Jurkat, Clone E6-1 (cell line): ENCODE results near the gene FYB1. TPM values are rescaled to one million over a fixed set of nuclear protein-coding genes. Genes with fewer than 3 reads are reported as not detected.
"Not testable (repeated sequence)": the region's sequence is repeated elsewhere in the genome, so short reads cannot be mapped to it uniquely, and the experiment has no call there.

Source experiments
- DNase-seq: peaks from one replicate; pipeline ENCODE4 v3.0.0-alpha.2; 2011; ENCODE audit warnings: low read depth, low spot score
- H3K4me3 ChIP-seq: 2 replicates; pipeline ENCODE4 v1.5.1; 2011; ENCODE audit warnings: mild to moderate bottlenecking, low read length, control low read depth, moderate library complexity
- polyA plus RNA-seq: library from polyadenylated mRNA; unstranded; fragments of >200 nt; gene quantifications from one replicate; pipeline ENCODE4 v1.2.1, GENCODE V29; 2012; ENCODE audit warnings: missing spikeins; ENCODE audit not compliant: insufficient read length, insufficient read depth

FYB1 gene
- 3.7 TPM for polyA plus RNA-seq

- DNase-seq = no peak
- H3K4me3 ChIP-seq = no peak within 1 kb of the TSS
Measured at GRCh38 chr5:39219437-39219836, at the start of gene FYB1. FYB1 (minus strand) TSS chr5:39219563; CDS start chr5:39202960, 16,603 bp downstream.

GRCh38 chr5:39267186-39267585 lies 47.8 kb upstream of the FYB1 start:
- no peak for DNase-seq
- no peak overlapping the region for H3K4me3 ChIP-seq

GRCh38 chr5:39266442-39266841 lies 47.1 kb upstream of the FYB1 start:
- DNase-seq = no peak
- H3K4me3 ChIP-seq = no peak overlapping the region

DNA sequence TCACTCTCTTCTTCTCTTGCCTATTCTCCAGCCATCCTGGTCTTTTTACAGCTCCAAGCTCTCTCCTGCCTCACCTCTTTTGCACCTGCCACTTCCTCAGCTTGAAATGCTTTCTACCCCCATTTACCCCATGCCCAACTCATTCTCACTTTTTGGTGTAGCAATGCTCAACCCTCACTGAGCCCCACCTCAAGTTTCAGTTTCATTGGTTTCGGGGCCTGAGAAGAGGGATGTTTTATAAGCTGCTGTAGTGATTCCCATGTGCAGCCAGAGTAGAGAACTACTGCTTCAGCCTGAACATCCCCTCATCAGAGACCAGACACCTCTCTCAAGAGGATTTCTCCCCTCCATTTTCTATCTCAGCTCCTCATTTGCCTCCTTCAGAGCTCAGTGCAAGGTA lies 45.2 kb upstream of the FYB1 start:
- no peak overlapping the region for H3K4me3 ChIP-seq
- no peak for DNase-seq

DNA sequence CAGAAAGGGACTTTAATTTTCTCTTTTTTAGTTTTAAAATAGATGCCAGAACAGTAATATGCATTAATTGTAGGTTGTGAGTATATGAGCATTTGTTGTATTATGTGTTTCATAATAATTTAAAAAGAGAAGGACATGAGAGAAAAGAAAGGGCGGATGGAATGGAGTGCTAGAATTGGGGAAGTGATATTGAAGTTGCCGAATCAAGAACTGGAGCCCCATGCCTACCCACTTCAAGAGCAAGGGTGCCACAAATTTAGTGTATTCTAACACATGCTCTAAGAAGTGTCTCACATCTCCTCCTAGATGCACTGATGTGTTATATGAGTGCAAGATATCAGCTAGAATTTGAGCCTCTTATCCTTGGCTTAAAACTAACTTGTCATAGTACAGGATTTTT lies 43.6 kb upstream of the FYB1 start:
- no peak for DNase-seq

DNA sequence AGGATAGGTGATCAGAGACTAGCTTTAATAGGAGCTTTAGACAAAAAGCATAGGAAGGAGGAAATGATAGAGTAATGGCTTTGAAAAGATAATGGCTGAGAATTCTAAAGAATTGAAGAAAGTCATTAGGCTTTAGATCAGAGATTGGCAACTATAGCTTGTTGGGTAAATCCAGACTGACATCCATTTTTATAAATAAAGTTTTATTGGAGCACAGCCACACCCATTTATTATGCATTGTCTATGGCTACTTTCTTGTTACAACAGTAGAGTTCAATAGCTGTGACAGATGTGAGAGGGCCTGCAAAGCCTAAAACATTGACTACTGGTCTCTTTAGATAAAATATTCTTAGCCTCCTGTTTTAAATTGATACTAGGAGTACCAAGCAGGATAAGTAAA lies 40.7 kb upstream of the FYB1 start:
- DNase-seq = no peak
- no peak overlapping the region for H3K4me3 ChIP-seq

More for the DNA sequence above, 43.6 kb upstream of the FYB1 start:
- no peak overlapping the region for H3K4me3 ChIP-seq

DNA sequence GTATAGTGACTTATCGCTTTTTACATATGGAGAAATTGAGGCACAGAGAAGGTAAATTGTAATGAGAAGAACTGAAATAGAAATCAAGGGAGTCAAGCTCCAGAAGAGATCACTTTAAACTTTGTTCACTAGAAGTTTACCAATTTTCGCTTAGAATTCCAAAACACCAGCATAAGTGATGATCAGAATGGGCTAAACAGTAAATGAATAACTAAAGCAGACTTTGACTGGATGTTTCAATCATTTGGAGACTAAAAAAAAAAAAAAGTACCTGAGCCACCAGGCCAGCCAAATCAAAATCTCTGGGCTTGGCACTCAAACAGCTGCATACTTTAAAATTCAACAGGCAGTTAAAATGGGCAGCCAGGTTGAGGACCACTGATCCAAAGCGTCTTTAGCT lies 38.2 kb upstream of the FYB1 start:
- DNase-seq = no peak
- H3K4me3 ChIP-seq = no peak overlapping the region

- no peak overlapping the region for H3K4me3 ChIP-seq
Measured at GRCh38 chr5:39256477-39257235, 37.3 kb upstream of the FYB1 start.

GRCh38 chr5:39255406-39255805 lies 36.0 kb upstream of the FYB1 start:
- no peak for DNase-seq
- no peak overlapping the region for H3K4me3 ChIP-seq

More at GRCh38 chr5:39256477-39257235, 37.3 kb upstream of the FYB1 start:
- DNase-seq = no peak

DNA sequence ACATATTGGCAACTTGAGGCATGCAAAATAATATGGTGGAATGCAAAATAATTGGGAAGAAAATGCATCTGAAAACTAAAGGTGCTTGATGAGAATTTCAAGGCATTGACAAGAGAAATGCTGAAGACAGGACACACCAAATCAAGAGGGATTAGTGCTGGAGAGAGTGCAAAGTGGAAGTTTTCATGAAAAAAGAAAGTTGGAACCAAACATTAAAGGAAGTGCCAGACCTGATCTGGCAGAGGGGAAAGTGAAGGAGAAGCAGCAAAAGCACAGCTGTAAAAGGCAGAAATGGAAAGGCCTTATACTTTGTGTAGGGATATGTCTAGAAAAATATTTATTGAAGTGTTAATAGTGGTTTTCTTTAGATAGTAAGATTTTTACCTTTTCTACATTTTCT lies 35.3 kb upstream of the FYB1 start:
- H3K4me3 ChIP-seq = no peak overlapping the region
- no peak for DNase-seq

DNA sequence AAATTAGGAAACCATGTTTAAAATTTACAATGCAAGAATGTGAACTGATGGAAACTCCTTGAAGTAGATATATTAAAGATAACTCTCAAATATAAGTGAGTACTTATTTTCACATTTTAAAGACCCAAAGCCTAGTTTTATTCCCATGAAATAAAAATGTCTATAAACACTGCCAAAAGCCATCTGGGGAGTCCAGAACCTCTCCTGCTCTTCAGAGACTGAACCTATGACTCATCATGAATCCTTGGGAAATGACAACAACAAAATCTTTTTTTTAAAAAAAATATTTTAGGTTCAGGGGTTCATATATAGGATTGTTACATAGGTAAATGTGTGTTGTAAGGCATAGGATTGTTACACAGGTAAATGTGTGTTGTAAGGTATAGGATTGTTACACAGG lies 33.8 kb upstream of the FYB1 start:
- H3K4me3 ChIP-seq = no peak overlapping the region
- DNase-seq = no peak

- no peak for DNase-seq
- no peak overlapping the region for H3K4me3 ChIP-seq
Measured at GRCh38 chr5:39249564-39250274, 30.4 kb upstream of the FYB1 start.

GRCh38 chr5:39249069-39249468 lies 29.7 kb upstream of the FYB1 start:
- no peak overlapping the region for H3K4me3 ChIP-seq

DNA sequence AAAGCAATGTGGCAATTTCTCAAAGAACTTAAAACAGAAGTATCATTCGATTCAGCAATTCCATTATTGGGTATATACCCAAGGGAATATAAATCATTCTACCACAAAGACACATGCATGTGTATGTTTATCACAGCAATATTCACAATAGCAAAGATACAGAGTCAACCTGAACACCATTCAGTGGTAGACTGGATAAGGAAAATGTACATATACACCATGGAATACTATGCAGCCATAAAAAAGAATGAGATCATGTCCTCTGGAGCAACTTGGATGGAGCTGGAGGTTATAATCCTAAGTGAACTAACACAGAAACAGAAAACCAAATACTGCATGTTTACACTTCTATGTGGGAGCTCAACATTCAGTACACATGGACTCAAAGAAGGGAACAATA lies 21.4 kb upstream of the FYB1 start:
- no peak overlapping the region for H3K4me3 ChIP-seq
- DNase-seq = no peak

More at GRCh38 chr5:39249069-39249468, 29.7 kb upstream of the FYB1 start:
- DNase-seq = no peak

GRCh38 chr5:39238366-39239105 lies 19.2 kb upstream of the FYB1 start:
- DNase-seq = no peak
- no peak overlapping the region for H3K4me3 ChIP-seq

DNA sequence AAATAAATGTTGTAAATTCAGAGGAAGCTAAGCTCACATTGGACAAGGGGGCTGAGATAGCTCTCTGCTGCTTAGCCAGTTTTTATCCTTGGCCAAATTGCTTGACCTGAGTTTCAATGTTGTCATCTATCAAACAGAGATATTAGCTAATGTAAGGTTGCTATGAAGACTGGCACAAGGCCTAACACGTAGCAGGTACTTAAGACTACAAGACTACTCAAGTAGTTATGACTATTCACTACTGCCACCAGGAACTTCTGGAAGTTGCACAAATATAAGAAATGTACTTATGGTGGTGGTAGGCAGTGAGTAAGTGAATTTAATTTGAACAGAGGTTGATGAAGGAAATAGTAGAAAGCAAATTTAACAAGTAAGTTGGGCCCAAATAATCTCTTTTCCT lies 17.4 kb upstream of the FYB1 start:
- no peak overlapping the region for H3K4me3 ChIP-seq

DNA sequence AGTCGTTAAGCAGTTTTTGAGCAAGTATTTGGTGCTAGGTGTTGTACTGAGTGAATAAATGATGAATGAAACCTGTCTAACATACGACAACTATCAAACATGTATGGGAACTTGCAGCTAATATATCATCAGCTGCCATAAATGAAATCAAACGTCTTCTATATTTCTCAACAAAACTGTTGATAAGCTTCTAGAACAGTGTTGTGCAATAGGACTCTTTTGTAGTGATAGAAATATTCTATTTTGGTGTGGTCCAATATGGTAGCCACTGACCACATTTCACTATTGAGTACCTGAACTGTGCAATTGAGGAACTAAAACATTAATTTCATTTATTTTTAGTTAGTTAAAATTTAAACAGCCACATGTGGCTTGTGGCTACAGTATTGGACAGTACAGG lies 16.3 kb upstream of the FYB1 start:
- DNase-seq = no peak
- H3K4me3 ChIP-seq = no peak overlapping the region

More for the DNA sequence above, 17.4 kb upstream of the FYB1 start:
- no peak for DNase-seq

DNA sequence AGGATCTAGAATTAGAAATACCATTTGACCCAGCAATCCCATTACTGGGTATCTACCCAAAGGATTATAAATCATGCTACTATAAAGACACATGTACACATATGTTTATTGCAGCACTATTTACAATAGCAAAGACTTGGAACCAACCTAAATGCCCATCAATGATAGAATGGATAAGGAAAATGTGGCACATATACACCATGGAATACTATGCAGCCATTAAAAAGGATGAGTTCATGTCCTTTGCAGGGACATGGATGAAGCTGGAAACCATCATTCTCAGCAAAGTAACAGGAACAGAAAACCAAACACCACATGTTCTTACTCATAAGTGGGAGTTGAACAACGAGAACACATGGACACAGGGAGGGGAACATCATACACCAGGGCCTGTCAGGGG lies 15.1 kb upstream of the FYB1 start:
- not testable (repeated sequence) for DNase-seq, H3K4me3 ChIP-seq

GRCh38 chr5:39233783-39234182 lies 14.4 kb upstream of the FYB1 start:
- DNase-seq = no peak
- H3K4me3 ChIP-seq = no peak overlapping the region
